Fibroblast of lung (primary cell): ENCODE measurements around the gene TRRAP. TPM values are rescaled to one million over a fixed set of nuclear protein-coding genes. Genes with fewer than 3 reads are reported as not detected.

ENCODE experiments used
- DNase-seq, 2 donors: peaks; one replicate each; pipeline versions ENCODE4 v3.0.0 to v3.0.0-alpha.2; 2010; ENCODE audit warnings: low read depth in 2 of 2
- H2AFZ ChIP-seq: 2 replicates; pipeline ENCODE4 v1.5.1; 2012; ENCODE audit warnings: low read length, control low read depth, inconsistent platforms
- H3K27ac ChIP-seq: 2 replicates; pipeline ENCODE4 v1.5.1; 2011; ENCODE audit warnings: low read length, control low read depth; ENCODE audit not compliant: insufficient read depth
- H3K27me3 ChIP-seq: 2 replicates; pipeline ENCODE4 v1.5.1; 2011; ENCODE audit warnings: mild to moderate bottlenecking, low read length; ENCODE audit not compliant: control insufficient read depth, insufficient read depth
- H3K36me3 ChIP-seq: 2 replicates; pipeline ENCODE4 v1.5.1; 2011; ENCODE audit warnings: low read length; ENCODE audit not compliant: control insufficient read depth, insufficient read depth
- H3K4me1 ChIP-seq: 2 replicates; pipeline ENCODE4 v1.5.1; 2011; ENCODE audit warnings: low read length; ENCODE audit not compliant: control insufficient read depth, insufficient read depth; ENCODE audit errors: extremely low read depth
- H3K4me2 ChIP-seq: 2 replicates; pipeline ENCODE4 v1.5.1; 2011; ENCODE audit warnings: low read length, control low read depth; ENCODE audit not compliant: insufficient read depth; ENCODE audit errors: extremely low read depth
- H3K4me3 ChIP-seq, 4 experiments: fragments of 200-600 bp in 1 of 4; sonication (generic) in 1 of 4; replicated peaks in 1 of 4; 2 replicates each; pipeline ENCODE4 v1.5.1; 2011 to 2016; ENCODE audit warnings: low read length in 4 of 4, low read depth in 3 of 4, mild to moderate bottlenecking in 3 of 4, control low read depth in 2 of 4, inconsistent platforms in 1 of 4, mixed read lengths in 1 of 4; ENCODE audit not compliant: insufficient read depth in 1 of 4; ENCODE audit errors: control extremely low read depth in 1 of 4
- H3K79me2 ChIP-seq: 2 replicates; pipeline ENCODE4 v1.5.1; 2012; ENCODE audit warnings: mild to moderate bottlenecking, low read length, inconsistent platforms; ENCODE audit not compliant: control insufficient read depth, insufficient read depth
- H3K9ac ChIP-seq: 2 replicates; pipeline ENCODE4 v1.5.1; 2011; ENCODE audit warnings: mild to moderate bottlenecking, low read length, control low read depth; ENCODE audit not compliant: insufficient read depth
- H3K9me3 ChIP-seq: 2 replicates; pipeline ENCODE4 v1.5.1; 2012; ENCODE audit warnings: low read depth, low read length; ENCODE audit not compliant: control insufficient read depth, insufficient read depth
- H4K20me1 ChIP-seq: 2 replicates; pipeline ENCODE4 v1.5.1; 2011; ENCODE audit warnings: low read length; ENCODE audit not compliant: control insufficient read depth, insufficient read depth; ENCODE audit errors: extremely low read depth
- CTCF ChIP-seq, 2 donors: IDR thresholded peaks in 1 of 2; conservative IDR thresholded peaks in 1 of 2; 1 replicate in 1 of 2; 2 replicates in 1 of 2; pipeline ENCODE4 v1.5.1; 2011 to 2012; ENCODE audit warnings: low read length in 2 of 2, control low read depth in 1 of 2, inconsistent platforms in 1 of 2, low read depth in 1 of 2, mild to moderate bottlenecking in 1 of 2
- EZH2 ChIP-seq: IDR thresholded peaks from 2 replicates; pipeline ENCODE4 v1.5.1; 2012; ENCODE audit warnings: low read length, control low read depth, mild to moderate bottlenecking; ENCODE audit errors: missing control alignments
- polyA plus RNA-seq, 2 donors: library from polyadenylated mRNA; depleted of rRNA in 1 of 2; stranded (reverse) in 1 of 2; unstranded in 1 of 2; fragments of >200 nt; gene quantifications; 2 replicates each; pipeline ENCODE4 v1.2.1, GENCODE V29; 2011 to 2012; ENCODE audit warnings: missing spikeins in 1 of 2
- total RNA-seq: library from RNA; depleted of rRNA; stranded (reverse); fragments of >200 nt; gene quantifications from 2 replicates; pipeline ENCODE4 v1.2.1, GENCODE V29; 2014

The TRRAP gene
- total and polyA plus RNA-seq, 2 donors (not counting 1 experiment from before 2014, with no cell fraction given): 11.3 to 20.6 TPM

- Histone ChIP-seq H3K9me3 (no peaks in the 10 kb centered on the region), H3K9ac (no peak overlapping the region), H3K4me2 (no peak overlapping the region), H3K4me1 (peaks cover 2% of the 10 kb centered on the region), H3K27me3 (no peaks in the 10 kb centered on the region), H3K36me3 (peaks cover 45% of the 10 kb centered on the region), H2AFZ (no peak overlapping the region), H3K4me3 (no peak overlapping the region), H3K79me2 (no peaks in the 10 kb centered on the region), H3K27ac (no peak overlapping the region), H4K20me1 (no peaks in the 10 kb centered on the region)
- TF ChIP-seq CTCF (conservative IDR thresholded peaks at IDR 0.05 in 1 of 2, IDR thresholded peaks at IDR 0.05 in 1 of 2; ENCODE audit: low read depth in 1 of 2, low read length in 2 of 2) (no peak), EZH2 (no peak)
- DNase-seq: no peak
These were observed 155.4 kb downstream of the TRRAP start for GRCh38 chr7:99033765-99034164.

- Histone ChIP-seq H3K9me3 (no peaks in the 10 kb centered on the region), H3K9ac (no peak overlapping the region), H3K79me2 (no peaks in the 10 kb centered on the region), H2AFZ (no peak overlapping the region), H3K27ac (no peak overlapping the region), H3K4me3 (no peak overlapping the region), H3K36me3 (peaks cover 47% of the 10 kb centered on the region), H3K27me3 (no peaks in the 10 kb centered on the region), H3K4me1 (peaks cover 2% of the 10 kb centered on the region), H3K4me2 (no peak overlapping the region), H4K20me1 (no peaks in the 10 kb centered on the region)
- TF ChIP-seq EZH2 (no peak), CTCF (conservative IDR thresholded peaks at IDR 0.05 in 1 of 2, IDR thresholded peaks at IDR 0.05 in 1 of 2; ENCODE audit: low read depth in 1 of 2, low read length in 2 of 2) (no peak)
- no peak for DNase-seq
These were observed 156.8 kb downstream of the TRRAP start for GRCh38 chr7:99034932-99035722.

GRCh38 chr7:99035723-99036545 lies 157.6 kb downstream of the TRRAP start:
- no peak for DNase-seq
- H3K27ac ChIP-seq: no peak overlapping the region
- H2AFZ ChIP-seq: no peak overlapping the region
- H3K4me1 ChIP-seq: peaks cover 7% of the 10 kb centered on the region
- no peak overlapping the region for H3K4me2 ChIP-seq
- H3K9me3 ChIP-seq: no peaks in the 10 kb centered on the region
- no peaks in the 10 kb centered on the region for H3K27me3 ChIP-seq
- no peaks in the 10 kb centered on the region for H4K20me1 ChIP-seq
- H3K79me2 ChIP-seq: no peaks in the 10 kb centered on the region
- no peak overlapping the region for H3K4me3 ChIP-seq
- H3K36me3 ChIP-seq: peaks cover 45% of the 10 kb centered on the region
- H3K9ac ChIP-seq: no peak overlapping the region
- no peak for TF ChIP-seq EZH2
- TF ChIP-seq CTCF (conservative IDR thresholded peaks at IDR 0.05 in 1 of 2, IDR thresholded peaks at IDR 0.05 in 1 of 2; ENCODE audit: low read depth in 1 of 2, low read length in 2 of 2): no peak
